Right lobe of liver (tissue), 4 donors: Measurements from ENCODE around the gene NRSN2.

Experiments
- CTCF ChIP-seq, 4 donors: fragments of 200-600 bp in 3 of 4; fragments of 450-650 bp in 1 of 4; IDR thresholded peaks; one replicate each; pipeline versions ENCODE4 v1.5.1 to v1.8.0; 2016 to 2022; ENCODE audit warnings: antibody characterized with exemption in 4 of 4, mild to moderate bottlenecking in 2 of 4
- POLR2A ChIP-seq: fragments of 450-650 bp; IDR thresholded peaks from one replicate; pipeline ENCODE4 v1.6.1; 2017; ENCODE audit warnings: antibody characterized with exemption, mild to moderate bottlenecking
- donor health status: DM: no; HTN: no; CAD: no.
- donor health status: DM: no; HTN: no; CAD: no.
- donor health status: DM: no; HTN: yes; CAD: no.

GRCh38 chr20:361561-361960, 14.7 kb downstream of the NRSN2 start:
- TF ChIP-seq POLR2A = no peak
- TF ChIP-seq CTCF (IDR thresholded peaks at IDR 0.05) = no peak
